Subcutaneous abdominal adipose tissue (tissue), 5 donors: Measurements from ENCODE around the gene DMRTA2.

Experiments
- H3K27ac ChIP-seq: one replicate; pipeline ENCODE4 v1.7.0; 2013; ENCODE audit warnings: low read depth, mild to moderate bottlenecking, inconsistent platforms, low read length, moderate library complexity
- H3K27me3 ChIP-seq, 5 donors: one replicate each; pipeline ENCODE4 v1.7.0; 2013; ENCODE audit warnings: low read length in 5 of 5, inconsistent platforms in 1 of 5; ENCODE audit not compliant: control insufficient read depth in 5 of 5, insufficient read depth in 4 of 5
- H3K36me3 ChIP-seq, 5 donors: one replicate each; pipeline ENCODE4 v1.7.0; 2013; ENCODE audit warnings: low read length in 5 of 5; ENCODE audit not compliant: control insufficient read depth in 5 of 5, insufficient read depth in 5 of 5
- H3K4me1 ChIP-seq, 5 donors: one replicate each; pipeline ENCODE4 v1.7.0; 2013; ENCODE audit warnings: low read length in 5 of 5, mild to moderate bottlenecking in 3 of 5, moderate library complexity in 1 of 5; ENCODE audit not compliant: control insufficient read depth in 5 of 5, insufficient read depth in 5 of 5
- H3K4me3 ChIP-seq, 5 donors: one replicate each; pipeline ENCODE4 v1.7.0; 2013; ENCODE audit warnings: low read length in 5 of 5, low read depth in 1 of 5
- H3K9ac ChIP-seq, 5 donors: one replicate each; pipeline ENCODE4 v1.7.0; 2013; ENCODE audit warnings: low read length in 5 of 5, mild to moderate bottlenecking in 4 of 5, moderate library complexity in 3 of 5
- H3K9me3 ChIP-seq, 5 donors: one replicate each; pipeline ENCODE4 v1.7.0; 2013; ENCODE audit warnings: low read length in 5 of 5; ENCODE audit not compliant: control insufficient read depth in 5 of 5
- donor health status: healthy.
- donor health status: healthy.
- donor health status: healthy.
- donor health status: healthy.
- donor health status: healthy.

DMRTA2 gene

DNA sequence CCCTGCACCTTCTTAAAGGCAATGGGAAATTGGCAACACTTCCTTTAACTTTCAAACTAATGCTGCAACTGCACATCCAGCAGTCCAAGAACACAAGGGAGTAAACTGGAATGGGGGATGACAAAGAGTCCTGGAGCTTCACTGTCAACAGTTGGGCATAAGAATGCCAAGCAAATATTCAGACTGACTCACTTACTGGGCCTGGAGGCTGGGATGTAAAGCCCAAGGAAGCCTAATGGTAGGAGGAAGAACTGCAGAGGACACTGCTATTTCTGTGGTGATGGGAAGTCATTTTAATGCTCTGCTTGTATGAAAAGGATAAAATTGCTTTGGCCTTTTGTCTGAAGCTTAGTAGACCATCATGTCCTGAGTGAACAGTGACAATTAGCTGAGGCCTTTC, 15.7 kb upstream of the DMRTA2 start:
- Histone ChIP-seq H3K4me3 (no peak overlapping the region), H3K9ac (no peak overlapping the region), H3K27ac (no peak overlapping the region), H3K27me3 (no peaks in the 10 kb centered on the region), H3K4me1 (no peaks in the 10 kb centered on the region), H3K36me3 (peaks cover 23 to 44% (median 27%) of the 10 kb centered on the region in 5 donors), H3K9me3 (no peaks in the 10 kb centered on the region)

DNA sequence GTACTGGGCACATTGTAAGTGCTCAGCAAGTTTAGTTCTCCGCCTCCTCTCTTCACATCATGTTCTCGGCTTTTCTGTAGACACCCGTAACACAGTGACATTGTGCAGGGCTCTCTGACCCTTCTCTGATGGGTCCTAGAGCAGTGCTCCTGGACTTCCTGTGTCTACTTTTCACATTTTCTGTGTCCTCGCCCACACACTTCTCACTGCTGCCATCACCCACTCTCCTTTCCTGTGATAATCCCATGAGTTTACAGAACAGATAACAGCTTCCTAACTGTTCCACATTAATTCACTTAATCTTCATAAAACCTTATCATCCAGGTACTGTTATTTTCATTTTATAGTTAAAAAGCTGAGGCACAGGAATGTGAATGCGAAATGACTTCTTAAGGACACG, 13.2 kb upstream of the DMRTA2 start:
- Histone ChIP-seq H3K4me1 (no peaks in the 10 kb centered on the region), H3K27ac (no peak overlapping the region), H3K4me3 (no peak overlapping the region), H3K9ac (no peak overlapping the region), H3K27me3 (peaks cover 4 to 21% (median 10%) of the 10 kb centered on the region in 5 donors), H3K36me3 (peaks cover 20 to 33% (median 25%) of the 10 kb centered on the region in 5 donors), H3K9me3 (no peaks in the 10 kb centered on the region)

DNA sequence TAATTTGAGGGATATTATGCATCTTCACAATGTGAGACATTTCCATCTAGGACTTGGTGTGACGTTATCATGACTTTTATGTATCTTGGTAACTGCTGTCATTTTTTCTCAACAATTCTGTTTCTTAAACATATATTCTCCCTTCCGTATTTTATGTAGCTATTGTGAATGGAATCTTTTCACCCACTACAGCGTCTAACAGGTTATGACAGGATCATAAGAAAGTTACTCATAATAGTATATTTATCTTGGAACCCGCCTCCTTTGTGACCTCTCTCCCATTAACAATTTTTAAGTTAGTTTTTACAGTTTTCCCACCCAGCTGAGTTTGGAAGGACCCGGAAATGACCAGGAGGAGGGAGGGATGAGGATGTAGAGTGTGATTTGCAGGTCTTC, 6.8 kb upstream of the DMRTA2 start:
- H3K36me3 ChIP-seq = no peaks in the 10 kb centered on the region
- no peak overlapping the region for H3K4me3 ChIP-seq
- H3K9ac ChIP-seq = no peak overlapping the region
- H3K4me1 ChIP-seq = peaks cover 0 to 28% (median 22%) of the 10 kb centered on the region in 5 donors
- H3K9me3 ChIP-seq = no peaks in the 10 kb centered on the region
- H3K27me3 ChIP-seq = peaks cover 47 to 82% (median 64%) of the 10 kb centered on the region in 5 donors
- no peak overlapping the region for H3K27ac ChIP-seq

DNA sequence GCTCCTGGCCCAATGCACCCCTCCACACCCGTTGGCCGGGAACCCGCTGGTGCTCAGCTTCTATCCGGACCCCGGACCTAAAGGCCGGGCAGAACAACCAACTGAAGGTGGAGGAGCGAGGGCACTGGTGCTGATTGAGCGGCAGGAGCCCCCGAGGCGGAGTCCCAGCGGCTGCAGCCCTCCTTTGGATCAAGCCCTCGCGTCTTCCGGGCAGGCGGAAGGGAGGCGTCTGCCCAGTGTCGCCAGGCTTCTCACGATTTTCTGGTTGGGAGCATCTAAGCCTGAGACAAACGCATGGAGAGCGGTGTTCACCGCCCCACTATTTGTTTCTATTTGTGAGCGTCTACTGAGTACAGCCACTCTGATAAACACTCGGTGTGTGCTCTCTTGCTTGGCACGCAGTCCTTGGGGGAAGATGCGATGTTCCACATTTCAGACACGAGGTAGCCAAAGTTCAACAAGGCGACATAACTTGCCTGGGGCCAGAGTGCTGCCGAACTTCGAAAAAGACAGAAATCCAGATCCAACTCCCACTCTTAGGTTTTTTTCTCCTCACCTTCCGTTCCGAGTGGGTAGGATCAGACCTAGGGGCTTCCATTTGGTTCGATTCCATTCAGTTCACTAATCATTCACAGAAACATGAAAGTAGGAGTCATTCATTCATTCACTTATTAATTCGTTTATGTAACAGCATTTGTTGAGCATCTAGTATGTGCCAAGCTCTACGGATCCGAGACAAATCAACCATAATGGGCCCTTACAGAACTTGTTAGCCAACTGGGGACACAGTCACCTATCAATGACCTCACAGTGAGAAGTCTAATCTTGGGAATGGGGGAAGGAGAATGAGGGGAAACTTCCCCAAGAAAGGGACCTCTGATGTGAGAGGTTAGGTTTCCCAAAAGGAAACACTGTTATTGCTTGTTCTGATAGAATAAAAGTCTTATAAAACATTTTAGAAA, 4.9 kb upstream of the DMRTA2 start:
- no peaks in the 10 kb centered on the region for H3K36me3 ChIP-seq
- no peak overlapping the region for H3K4me3 ChIP-seq
- H3K27me3 ChIP-seq = peaks cover 55 to 94% (median 78%) of the 10 kb centered on the region in 5 donors
- peaks cover 0 to 46% (median 41%) of the 10 kb centered on the region in 5 donors for H3K4me1 ChIP-seq
- no peak overlapping the region for H3K9ac ChIP-seq
- H3K9me3 ChIP-seq = no peaks in the 10 kb centered on the region
- H3K27ac ChIP-seq = no peak overlapping the region

DNA sequence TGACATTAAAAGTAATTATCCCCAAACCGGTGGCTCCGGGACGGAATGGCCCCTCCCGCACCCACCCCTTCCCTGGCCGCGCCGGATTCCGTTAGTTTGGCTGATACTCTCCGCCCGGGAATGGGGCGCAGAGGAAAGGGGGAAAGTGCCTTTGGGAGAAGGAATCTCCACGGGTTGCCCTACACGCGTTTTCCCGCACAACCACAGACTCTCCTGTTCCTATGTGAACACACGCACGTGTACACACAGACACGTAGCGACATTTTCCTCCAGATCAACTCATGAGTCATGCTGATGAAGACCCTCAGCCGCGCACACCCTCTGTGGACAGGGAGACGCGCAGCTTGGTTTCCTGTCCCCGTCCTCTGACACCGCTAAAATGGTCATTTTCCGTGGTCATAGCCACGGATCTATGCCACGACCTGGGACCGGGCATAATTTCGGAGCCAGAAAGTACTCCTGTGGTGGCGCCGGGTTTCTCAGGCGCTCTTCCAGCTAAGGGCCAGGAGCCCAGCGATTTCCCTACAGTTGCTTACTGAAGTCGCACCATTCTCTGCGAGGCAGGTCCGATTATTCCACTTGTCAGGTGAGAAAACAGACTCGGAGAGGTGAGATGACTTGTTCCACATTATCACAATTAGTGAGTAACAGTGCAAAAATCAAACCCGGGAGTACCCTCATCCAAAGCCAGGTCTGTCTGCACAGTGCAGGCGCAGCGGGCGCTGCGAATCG, 4.0 kb upstream of the DMRTA2 start:
- peaks cover 0 to 53% (median 46%) of the 10 kb centered on the region in 5 donors for H3K4me1 ChIP-seq
- H3K9ac ChIP-seq = no peak overlapping the region
- H3K27ac ChIP-seq = no peak overlapping the region
- H3K36me3 ChIP-seq = no peaks in the 10 kb centered on the region
- H3K9me3 ChIP-seq = no peaks in the 10 kb centered on the region
- peaks cover 63 to 94% (median 83%) of the 10 kb centered on the region in 5 donors for H3K27me3 ChIP-seq
- H3K4me3 ChIP-seq = peak overlapping the region in 1 of 5 donors; percentile 31

DNA sequence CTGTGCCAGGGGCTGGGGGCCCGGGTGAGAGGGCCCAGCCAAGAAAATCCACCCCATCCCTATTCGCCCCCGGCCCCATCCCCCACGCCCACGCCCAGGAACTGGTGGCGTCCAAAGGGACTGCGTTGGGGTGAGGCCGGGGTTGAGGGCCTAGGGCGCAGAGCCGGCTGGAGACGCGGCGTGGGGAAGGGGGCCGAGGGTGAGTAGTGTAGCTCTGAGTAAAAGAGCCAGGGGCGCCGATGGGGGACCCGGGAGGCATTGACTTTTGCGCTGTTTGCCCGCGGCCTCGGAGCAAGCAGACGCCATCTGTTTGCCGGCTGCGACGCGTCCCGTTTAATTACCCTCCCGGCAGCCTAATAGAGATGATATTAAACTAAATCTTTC, 3.5 kb upstream of the DMRTA2 start:
- no peaks in the 10 kb centered on the region for H3K9me3 ChIP-seq
- no peak overlapping the region for H3K4me3 ChIP-seq
- H3K27ac ChIP-seq = no peak overlapping the region
- H3K4me1 ChIP-seq = peaks cover 0 to 53% (median 46%) of the 10 kb centered on the region in 5 donors
- no peak overlapping the region for H3K9ac ChIP-seq
- no peaks in the 10 kb centered on the region for H3K36me3 ChIP-seq
- peaks cover 66 to 94% (median 84%) of the 10 kb centered on the region in 5 donors for H3K27me3 ChIP-seq

DNA sequence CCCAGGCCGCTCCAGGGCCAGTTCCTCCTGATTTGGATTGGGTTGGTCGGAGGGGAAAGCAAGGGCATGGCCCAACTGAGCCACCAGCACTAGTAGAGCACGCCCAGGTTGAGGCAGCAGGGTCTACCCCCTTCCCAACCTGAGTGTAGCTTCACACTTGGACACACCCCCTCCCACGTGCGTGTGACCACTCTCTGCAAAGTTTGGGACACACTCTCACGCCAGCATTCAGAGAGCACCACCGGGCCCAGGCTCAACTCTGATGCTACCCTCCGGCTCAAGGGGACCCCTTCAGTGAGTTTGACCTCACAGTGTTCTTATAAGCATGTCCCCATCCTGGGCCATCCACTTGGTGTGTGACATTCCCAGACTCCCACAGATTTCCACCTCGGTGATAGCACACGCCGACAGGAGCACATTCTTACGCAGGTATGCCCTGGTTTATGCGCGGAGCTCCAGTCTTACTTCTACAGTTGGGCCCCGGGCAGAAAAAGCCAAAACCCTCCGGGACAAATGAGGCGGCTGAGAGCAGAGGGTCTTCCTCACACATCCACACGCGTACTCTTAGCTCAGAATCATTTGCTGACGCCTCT, 3.0 kb upstream of the DMRTA2 start:
- H3K9ac ChIP-seq = no peak overlapping the region
- H3K36me3 ChIP-seq = no peaks in the 10 kb centered on the region
- peaks cover 65 to 94% (median 83%) of the 10 kb centered on the region in 5 donors for H3K27me3 ChIP-seq
- H3K4me3 ChIP-seq = peak overlapping the region in 1 of 5 donors; percentile 11
- H3K9me3 ChIP-seq = no peaks in the 10 kb centered on the region
- H3K27ac ChIP-seq = no peak overlapping the region
- peaks cover 0 to 53% (median 46%) of the 10 kb centered on the region in 5 donors for H3K4me1 ChIP-seq

DNA sequence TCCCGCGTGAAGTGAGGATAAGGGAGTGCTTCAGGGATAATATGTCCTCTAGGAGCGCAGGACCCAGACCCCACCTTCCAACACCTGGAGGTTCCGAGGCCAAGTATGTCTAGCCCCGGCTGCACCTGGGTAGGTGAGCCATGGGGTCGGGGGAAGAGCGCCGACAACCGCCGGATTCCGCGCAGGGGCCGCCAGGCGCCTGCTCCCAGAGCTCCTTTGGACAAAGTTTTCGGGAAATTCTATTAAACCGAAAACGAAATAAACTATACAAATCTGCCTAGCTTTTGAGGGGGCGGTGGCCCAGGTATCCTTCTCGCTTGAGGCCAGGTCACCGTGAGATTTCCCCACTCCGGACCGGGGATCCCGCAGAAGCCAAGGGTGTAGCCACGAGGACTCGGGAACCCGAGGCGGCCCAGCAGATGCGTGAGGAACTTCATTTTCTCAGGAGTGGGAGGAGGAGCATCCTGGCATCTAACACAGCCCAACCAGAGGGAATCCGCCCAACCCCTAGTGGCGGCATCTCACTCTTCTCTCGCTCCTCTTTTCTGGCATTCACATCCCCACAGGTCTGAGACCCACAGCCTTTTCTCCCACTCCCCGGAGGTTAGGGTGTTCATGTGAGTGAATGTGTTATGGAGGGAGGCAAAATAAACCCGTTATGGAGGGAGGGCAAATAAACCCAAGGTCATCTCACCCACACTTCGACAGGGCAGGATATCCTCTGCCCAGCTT, 2.3 kb upstream of the DMRTA2 start:
- Histone ChIP-seq H3K4me3 (peak overlapping the region in 1 of 5 donors; percentile 70), H3K9ac (no peak overlapping the region), H3K36me3 (no peaks in the 10 kb centered on the region), H3K4me1 (peaks cover 0 to 58% (median 53%) of the 10 kb centered on the region in 5 donors), H3K27me3 (peaks cover 67 to 93% (median 83%) of the 10 kb centered on the region in 5 donors), H3K9me3 (no peaks in the 10 kb centered on the region), H3K27ac (no peak overlapping the region)

DNA sequence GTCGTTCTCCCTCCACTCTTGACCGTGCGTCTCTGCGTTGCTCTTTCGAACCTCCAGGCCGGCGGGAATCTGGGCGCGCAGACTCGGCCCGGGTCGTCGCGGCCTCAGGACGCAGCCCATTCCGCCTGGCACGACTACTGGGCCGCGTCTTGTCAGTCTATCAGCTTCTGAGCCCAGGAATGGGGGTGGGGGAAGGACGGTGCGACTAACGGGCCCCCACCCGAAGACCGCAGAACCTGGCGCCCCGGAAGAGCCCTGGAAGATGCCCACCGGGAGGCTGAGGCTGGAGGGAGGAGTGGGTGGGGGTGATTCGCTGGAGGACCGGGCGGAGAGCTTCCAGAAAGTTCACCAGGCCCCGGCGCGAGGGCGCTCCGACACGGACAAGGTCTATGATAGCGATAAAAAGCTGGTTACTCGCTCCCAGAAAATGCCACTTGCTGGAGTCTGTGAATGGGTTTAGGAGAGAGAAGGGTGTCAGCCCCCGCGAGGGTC, 1.7 kb upstream of the DMRTA2 start:
- H3K9me3 ChIP-seq = no peaks in the 10 kb centered on the region
- H3K36me3 ChIP-seq = no peaks in the 10 kb centered on the region
- H3K4me3 ChIP-seq = peak overlapping the region in 3 of 5 donors; percentile 58 to 70 (median 64)
- peaks cover 63 to 93% (median 83%) of the 10 kb centered on the region in 5 donors for H3K27me3 ChIP-seq
- no peak overlapping the region for H3K27ac ChIP-seq
- H3K4me1 ChIP-seq = peaks cover 0 to 56% (median 53%) of the 10 kb centered on the region in 5 donors
- H3K9ac ChIP-seq = no peak overlapping the region
